Endothelial cell of umbilical vein (primary cell): Measurements from ENCODE around the gene HSPA14. TPM values are rescaled to one million over a fixed set of nuclear protein-coding genes. Genes with fewer than 3 reads are reported as not detected.

Experiments
- BruUV-seq: library from RNA; stranded (reverse); fragments of 400-500 nt; replicated peaks from 2 replicates; lab custom pipeline; 2021; lab: Mats Ljungman, UMichigan
- CTCF ChIA-PET: fragments of 300-600, 350-600 bp; sonication (Branson Sonifier 250); formaldehyde crosslinking; loops from one replicate; lab custom pipeline; 2021; ENCODE audit warnings: antibody characterized with exemption, inconsistent platforms; lab: Charles Lee
- POLR2A ChIA-PET: fragments of 300-600, 350-600 bp; sonication (Branson Sonifier 250); formaldehyde crosslinking; loops from one replicate; lab custom pipeline; 2021; ENCODE audit warnings: antibody characterized with exemption, inconsistent platforms; lab: Charles Lee
- DNase-seq: peaks from one replicate; pipeline ENCODE4 v3.0.0-alpha.2; 2011; ENCODE audit warnings: low read depth, low spot score
- FAIRE-seq: peaks from 2 replicates; lab custom pipeline; 2011; peaks lifted over from hg19 to GRCh38; lab: Jason Lieb, UNC
- H2AFZ ChIP-seq: 2 replicates; pipeline ENCODE4 v1.6.0; 2012; ENCODE audit warnings: low read depth, low read length, control low read depth, inconsistent platforms
- H3K27ac ChIP-seq: 2 replicates; pipeline ENCODE4 v1.5.1; 2011; ENCODE audit warnings: low read depth, mild to moderate bottlenecking, control low read depth, low read length, moderate library complexity; ENCODE audit not compliant: insufficient read depth
- H3K27me3 ChIP-seq, 2 experiments: 2 replicates each; pipeline versions ENCODE4 v1.6.0 to v1.6.1; 2011; ENCODE audit warnings: low read length in 2 of 2, mixed read lengths in 1 of 2; ENCODE audit not compliant: control insufficient read depth in 2 of 2, insufficient read depth in 2 of 2
- H3K36me3 ChIP-seq, 2 experiments: 2 replicates in 1 of 2; 3 replicates in 1 of 2; pipeline ENCODE4 v1.5.1; 2011; ENCODE audit warnings: low read length in 2 of 2, mild to moderate bottlenecking in 1 of 2, moderate library complexity in 1 of 2; ENCODE audit not compliant: control insufficient read depth in 2 of 2, insufficient read depth in 2 of 2; ENCODE audit errors: extremely low read depth in 1 of 2
- H3K4me1 ChIP-seq: 3 replicates; pipeline ENCODE4 v1.5.1; 2011; ENCODE audit warnings: mild to moderate bottlenecking, low read length; ENCODE audit not compliant: control insufficient read depth, insufficient read depth; ENCODE audit errors: extremely low read depth
- H3K4me2 ChIP-seq: 2 replicates; pipeline ENCODE4 v1.6.1; 2011; ENCODE audit warnings: low read length, control low read depth, mixed read lengths; ENCODE audit not compliant: insufficient read depth
- H3K4me3 ChIP-seq, 3 experiments: fragments of 200-600 bp in 1 of 3; sonication (generic), shearing (Covaris generic) in 1 of 3; replicated peaks in 1 of 3; 2 replicates each; pipeline ENCODE4 v1.5.1; 2011 to 2016; ENCODE audit warnings: control low read depth in 3 of 3, low read length in 3 of 3, mild to moderate bottlenecking in 2 of 3, inconsistent platforms in 1 of 3, low read depth in 1 of 3, moderate library complexity in 1 of 3; ENCODE audit not compliant: insufficient read depth in 1 of 3
- H3K79me2 ChIP-seq: 2 replicates; pipeline ENCODE4 v1.6.0; 2012; ENCODE audit warnings: low read length, inconsistent platforms; ENCODE audit not compliant: control insufficient read depth, insufficient read depth
- H3K9ac ChIP-seq: replicated peaks from 2 replicates; pipeline ENCODE3; 2011; ENCODE audit warnings: low read length, control low read depth; ENCODE audit not compliant: insufficient read depth; ENCODE audit errors: extremely low read depth
- H3K9me1 ChIP-seq: replicated peaks from 3 replicates; pipeline ENCODE4 v1.6.0; 2011; ENCODE audit warnings: mild to moderate bottlenecking, low read length; ENCODE audit not compliant: control insufficient read depth, insufficient read depth; ENCODE audit errors: extremely low read depth
- H3K9me3 ChIP-seq: replicated peaks from 2 replicates; pipeline ENCODE4 v1.5.1; 2012; ENCODE audit warnings: low read length, inconsistent platforms; ENCODE audit not compliant: control insufficient read depth, insufficient read depth
- H4K20me1 ChIP-seq: replicated peaks from 2 replicates; pipeline ENCODE3; 2011; ENCODE audit warnings: mild to moderate bottlenecking, low read length; ENCODE audit not compliant: control insufficient read depth, insufficient read depth; ENCODE audit errors: extremely low read depth
- EZH2 ChIP-seq: IDR thresholded peaks from 2 replicates; pipeline ENCODE4 v1.6.1; 2012; ENCODE audit warnings: borderline replicate concordance, low read depth, mild to moderate bottlenecking, moderate library complexity, low read length, inconsistent platforms; ENCODE audit not compliant: severe bottlenecking
- FOS ChIP-seq: IDR thresholded peaks from 2 replicates; pipeline ENCODE4 v1.6.1; 2011; ENCODE audit warnings: mild to moderate bottlenecking, low read length, moderate library complexity, borderline replicate concordance; ENCODE audit not compliant: insufficient read depth
- GATA2 ChIP-seq: IDR thresholded peaks from 2 replicates; pipeline ENCODE4 v1.7.0; 2011; ENCODE audit warnings: low read depth, mild to moderate bottlenecking, moderate library complexity, mixed read lengths, low read length; ENCODE audit not compliant: insufficient read length, insufficient read depth
- JUN ChIP-seq: IDR thresholded peaks from 2 replicates; pipeline ENCODE4 v1.6.1; 2011; ENCODE audit warnings: borderline replicate concordance, low read depth; ENCODE audit not compliant: insufficient read length, insufficient read depth
- MYC ChIP-seq: IDR thresholded peaks from one replicate; pipeline ENCODE4 v1.6.1; 2011; ENCODE audit warnings: mild to moderate bottlenecking, low read depth, low read length
- POLR2AphosphoS5 ChIP-seq: IDR thresholded peaks from 2 replicates; pipeline ENCODE4 v1.6.1; 2012; ENCODE audit warnings: low read depth, mild to moderate bottlenecking, control low read depth, low read length, moderate library complexity; ENCODE audit not compliant: insufficient read depth
- dilution Hi-C: fragments of 300-500 bp; cut with MboI; formaldehyde crosslinking; loops from one replicate; pipeline ENCODE4 v1.15.0; 2019; ENCODE audit warnings: low sequenced_read_pairs; ENCODE audit not compliant: extremely low pct_ligation_motif_present
- intact Hi-C: fragments of 100-400 bp; cut with micrococcal nuclease; formaldehyde crosslinking; loops from one replicate; pipeline ENCODE4 v1.10.0; 2022
- polyA plus RNA-seq, 4 experiments: library from polyadenylated mRNA; depleted of rRNA in 3 of 4; stranded (reverse) in 3 of 4; unstranded in 1 of 4; fragments of >200 nt; gene quantifications; 2 replicates each; pipeline versions ENCODE4 v1.2.1 to v1.2.3, GENCODE V29; 2011 to 2012; ENCODE audit warnings: missing spikeins in 1 of 4
- total RNA-seq: library from RNA; stranded (reverse); gene quantifications from 2 replicates; pipeline ENCODE4 v1.2.3, GENCODE V29; 2021
- TF ChIP-seq, protein P1 (sequence below), 2 donors: IDR thresholded peaks; 1 replicate in 1 of 2; 2 replicates in 1 of 2; pipeline ENCODE4 v1.5.1; 2011; ENCODE audit warnings: low read length in 2 of 2, mild to moderate bottlenecking in 2 of 2, moderate library complexity in 2 of 2, control low read depth in 1 of 2, inconsistent platforms in 1 of 2, low read depth in 1 of 2; ENCODE audit not compliant: insufficient read depth in 1 of 2; ENCODE audit errors: extremely low read depth in 1 of 2

HSPA14 gene
- total and polyA plus RNA-seq, 2 donors (not counting 3 experiments of a cell fraction or from before 2014, with no cell fraction given) = 7.6 to 15.7 TPM

- H3K4me1 ChIP-seq = peaks cover 11% of the 10 kb centered on the region
- dilution Hi-C loops = no loop called here
- DNase-seq (no peak), FAIRE-seq (no peak)
- no peaks in the 10 kb centered on the region for H3K9me1 ChIP-seq
- no peaks in the 10 kb centered on the region for H4K20me1 ChIP-seq
- peaks cover 27% of the 10 kb centered on the region for H3K79me2 ChIP-seq
- TF ChIP-seq FOS (no peak), JUN (no peak), MYC (no peak), GATA2 (no peak), EZH2 (no peak), POLR2AphosphoS5 (no peak)
- TF ChIP-seq, protein P1, sequence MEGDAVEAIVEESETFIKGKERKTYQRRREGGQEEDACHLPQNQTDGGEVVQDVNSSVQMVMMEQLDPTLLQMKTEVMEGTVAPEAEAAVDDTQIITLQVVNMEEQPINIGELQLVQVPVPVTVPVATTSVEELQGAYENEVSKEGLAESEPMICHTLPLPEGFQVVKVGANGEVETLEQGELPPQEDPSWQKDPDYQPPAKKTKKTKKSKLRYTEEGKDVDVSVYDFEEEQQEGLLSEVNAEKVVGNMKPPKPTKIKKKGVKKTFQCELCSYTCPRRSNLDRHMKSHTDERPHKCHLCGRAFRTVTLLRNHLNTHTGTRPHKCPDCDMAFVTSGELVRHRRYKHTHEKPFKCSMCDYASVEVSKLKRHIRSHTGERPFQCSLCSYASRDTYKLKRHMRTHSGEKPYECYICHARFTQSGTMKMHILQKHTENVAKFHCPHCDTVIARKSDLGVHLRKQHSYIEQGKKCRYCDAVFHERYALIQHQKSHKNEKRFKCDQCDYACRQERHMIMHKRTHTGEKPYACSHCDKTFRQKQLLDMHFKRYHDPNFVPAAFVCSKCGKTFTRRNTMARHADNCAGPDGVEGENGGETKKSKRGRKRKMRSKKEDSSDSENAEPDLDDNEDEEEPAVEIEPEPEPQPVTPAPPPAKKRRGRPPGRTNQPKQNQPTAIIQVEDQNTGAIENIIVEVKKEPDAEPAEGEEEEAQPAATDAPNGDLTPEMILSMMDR (IDR thresholded peaks at IDR 0.05; ENCODE audit: extremely low read depth in 1 of 2, insufficient read depth in 1 of 2, low read depth in 1 of 2, low read length in 2 of 2) = no peak
- intact Hi-C loops = loop anchor here (5.0 kb wide), 1 partner anchor 300 kb away; no protein-coding TSS in a partner anchor
- H3K27me3 ChIP-seq = no peaks in the 10 kb centered on the region
- peak overlapping the region; percentile 34 for H3K27ac ChIP-seq
- CTCF ChIA-PET = interaction anchor here (0.9 to 3.8 kb wide), 14 partner anchors 10 to 640 kb away, joined by 3 to 23 read pairs (median 7); partner anchors contain the start of gene SUV39H2
- H3K4me2 ChIP-seq = peak overlapping the region; percentile 80
- peaks cover 4 to 7% of the 10 kb centered on the region in 2 experiments for H3K36me3 ChIP-seq
- peak overlapping the region; percentile 33 to 63 (median 44) for H3K4me3 ChIP-seq
- POLR2A ChIA-PET = interaction anchor here (0.8 to 1.7 kb wide), 2 partner anchors 41 to 338 kb away, joined by 3 to 8 read pairs; partner anchors contain the start of gene SUV39H2
- TSS peak; percentile 21 for BruUV-seq
- peak overlapping the region; percentile 86 for H2AFZ ChIP-seq
- H3K9ac ChIP-seq = peak overlapping the region; percentile 61
- H3K9me3 ChIP-seq = no peaks in the 10 kb centered on the region
Measured at GRCh38 chr10:14837003-14837756, 926 bp upstream of the HSPA14 start.
